NT2/D1 (cell line): ENCODE data around the gene TPCN2.
"Not testable (repeated sequence)": the region's sequence is repeated elsewhere in the genome, so short reads cannot be mapped to it uniquely, and the experiment has no call there.

ENCODE experiments used
- YY1 ChIP-seq: IDR thresholded peaks from 2 replicates; pipeline ENCODE4 v1.6.1; 2011; ENCODE audit not compliant: insufficient read length, insufficient read depth
- ZNF274 ChIP-seq: IDR thresholded peaks from 2 replicates; pipeline ENCODE4 v1.6.1; 2011; ENCODE audit warnings: mild to moderate bottlenecking, low read depth, low read length

GRCh38 chr11:69140161-69140560 is 91.4 kb downstream of the TPCN2 start:
- TF ChIP-seq YY1, ZNF274: not testable (repeated sequence)
